IMR-90 (cell line): ENCODE data around the gene F2.
A peak's percentile ranks its signal among the peaks of the same experiment; 100 is the strongest.

Experiments
- BHLHE40 ChIP-seq: fragments of 150-350 bp; IDR thresholded peaks from 2 replicates; pipeline ENCODE4 v1.6.1; 2016; ENCODE audit warnings: mild to moderate bottlenecking, low read depth, low read length
- FOS ChIP-seq: fragments of 150-350 bp; IDR thresholded peaks from 2 replicates; pipeline ENCODE4 v1.6.1; 2016; ENCODE audit warnings: low read depth, low read length
- MXI1 ChIP-seq: IDR thresholded peaks from 2 replicates; pipeline ENCODE4 v1.6.1; 2012; ENCODE audit warnings: low read depth, mild to moderate bottlenecking, low read length, moderate library complexity, borderline replicate concordance
- NFE2L2 ChIP-seq: fragments of 150-350 bp; IDR thresholded peaks from 2 replicates; pipeline ENCODE4 v1.6.1; 2016; ENCODE audit warnings: low read depth, mild to moderate bottlenecking, low read length
- POLR2A ChIP-seq: IDR thresholded peaks from 2 replicates; pipeline ENCODE4 v1.6.1; 2012; ENCODE audit warnings: mild to moderate bottlenecking, low read depth, low read length
- RAD21 ChIP-seq: IDR thresholded peaks from 2 replicates; pipeline ENCODE4 v1.6.1; 2012; ENCODE audit warnings: low read length, improper control_type of control experiment
- TF ChIP-seq, protein P1 (sequence below): conservative IDR thresholded peaks from 2 replicates; pipeline ENCODE4 v1.5.1; 2012; ENCODE audit warnings: mild to moderate bottlenecking, low read depth, low read length, improper control_type of control experiment
- TF ChIP-seq, protein P2 (sequence below): fragments of 150-350 bp; IDR thresholded peaks from 2 replicates; pipeline ENCODE4 v1.6.1; 2017; ENCODE audit warnings: mild to moderate bottlenecking, antibody characterized with exemption, low read length, low read depth

- no peak for TF ChIP-seq POLR2A
- no peak for TF ChIP-seq BHLHE40
- TF ChIP-seq, protein P1, sequence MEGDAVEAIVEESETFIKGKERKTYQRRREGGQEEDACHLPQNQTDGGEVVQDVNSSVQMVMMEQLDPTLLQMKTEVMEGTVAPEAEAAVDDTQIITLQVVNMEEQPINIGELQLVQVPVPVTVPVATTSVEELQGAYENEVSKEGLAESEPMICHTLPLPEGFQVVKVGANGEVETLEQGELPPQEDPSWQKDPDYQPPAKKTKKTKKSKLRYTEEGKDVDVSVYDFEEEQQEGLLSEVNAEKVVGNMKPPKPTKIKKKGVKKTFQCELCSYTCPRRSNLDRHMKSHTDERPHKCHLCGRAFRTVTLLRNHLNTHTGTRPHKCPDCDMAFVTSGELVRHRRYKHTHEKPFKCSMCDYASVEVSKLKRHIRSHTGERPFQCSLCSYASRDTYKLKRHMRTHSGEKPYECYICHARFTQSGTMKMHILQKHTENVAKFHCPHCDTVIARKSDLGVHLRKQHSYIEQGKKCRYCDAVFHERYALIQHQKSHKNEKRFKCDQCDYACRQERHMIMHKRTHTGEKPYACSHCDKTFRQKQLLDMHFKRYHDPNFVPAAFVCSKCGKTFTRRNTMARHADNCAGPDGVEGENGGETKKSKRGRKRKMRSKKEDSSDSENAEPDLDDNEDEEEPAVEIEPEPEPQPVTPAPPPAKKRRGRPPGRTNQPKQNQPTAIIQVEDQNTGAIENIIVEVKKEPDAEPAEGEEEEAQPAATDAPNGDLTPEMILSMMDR = no peak
- TF ChIP-seq FOS = no peak; the same call in 1 of the 2 replicates
- 0 out of 2 replicates have a peak, but pooled peaks have one; percentile 31 for TF ChIP-seq MXI1
- TF ChIP-seq NFE2L2 = peak; percentile 1; the same call in 1 of the 2 replicates
- TF ChIP-seq, protein P2, sequence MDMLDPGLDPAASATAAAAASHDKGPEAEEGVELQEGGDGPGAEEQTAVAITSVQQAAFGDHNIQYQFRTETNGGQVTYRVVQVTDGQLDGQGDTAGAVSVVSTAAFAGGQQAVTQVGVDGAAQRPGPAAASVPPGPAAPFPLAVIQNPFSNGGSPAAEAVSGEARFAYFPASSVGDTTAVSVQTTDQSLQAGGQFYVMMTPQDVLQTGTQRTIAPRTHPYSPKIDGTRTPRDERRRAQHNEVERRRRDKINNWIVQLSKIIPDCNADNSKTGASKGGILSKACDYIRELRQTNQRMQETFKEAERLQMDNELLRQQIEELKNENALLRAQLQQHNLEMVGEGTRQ = no peak
- TF ChIP-seq RAD21 = no peak; the same call in 1 of the 2 replicates
Observed at GRCh38 chr11:46710821-46711269, 8.2 kb upstream of the F2 start.
